Astrocyte (in vitro differentiated cells and primary cell): ENCODE measurements around the gene TMEM178B. TPM values are rescaled to one million over a fixed set of nuclear protein-coding genes. Genes with fewer than 3 reads are reported as not detected.

Source experiments
- DNase-seq: peaks from one replicate; pipeline ENCODE4 v3.0.0-alpha.2; 2010; ENCODE audit warnings: low read depth
- FAIRE-seq: peaks from 2 replicates; lab custom pipeline; 2011; peaks lifted over from hg19 to GRCh38; lab: Jason Lieb, UNC
- H2AFZ ChIP-seq: 2 replicates; pipeline ENCODE4 v1.6.0; 2012; ENCODE audit warnings: low read depth, low read length, inconsistent platforms
- H3K27ac ChIP-seq: 2 replicates; pipeline ENCODE4 v1.5.1; 2011; ENCODE audit warnings: low read depth, low read length, inconsistent platforms
- H3K27me3 ChIP-seq: 2 replicates; pipeline ENCODE4 v1.6.0; 2011; ENCODE audit warnings: low read length, inconsistent platforms; ENCODE audit not compliant: insufficient read depth
- H3K36me3 ChIP-seq: 2 replicates; pipeline ENCODE4 v1.5.1; 2011; ENCODE audit warnings: low read length, inconsistent platforms; ENCODE audit not compliant: insufficient read depth
- H3K4me1 ChIP-seq: 2 replicates; pipeline ENCODE4 v1.5.1; 2011; ENCODE audit warnings: low read length, inconsistent platforms; ENCODE audit not compliant: insufficient read depth
- H3K4me2 ChIP-seq: 2 replicates; pipeline ENCODE4 v1.6.0; 2012; ENCODE audit warnings: low read length, inconsistent platforms
- H3K4me3 ChIP-seq: 2 replicates; pipeline ENCODE4 v1.5.1; 2011; ENCODE audit warnings: low read depth, mild to moderate bottlenecking, low read length, inconsistent platforms; ENCODE audit not compliant: insufficient read depth
- H3K79me2 ChIP-seq: 2 replicates; pipeline ENCODE4 v1.6.0; 2012; ENCODE audit warnings: mild to moderate bottlenecking, low read length, inconsistent platforms; ENCODE audit not compliant: insufficient read depth
- H3K9ac ChIP-seq: 2 replicates; pipeline ENCODE4 v1.6.0; 2012; ENCODE audit warnings: mild to moderate bottlenecking, low read length, inconsistent platforms
- H3K9me3 ChIP-seq: 2 replicates; pipeline ENCODE4 v1.5.1; 2012; ENCODE audit warnings: low read depth, mild to moderate bottlenecking, low read length, inconsistent platforms; ENCODE audit not compliant: insufficient read depth
- H4K20me1 ChIP-seq: 2 replicates; pipeline ENCODE4 v1.6.0; 2012; ENCODE audit warnings: low read length, inconsistent platforms; ENCODE audit not compliant: insufficient read depth
- H3K27ac Mint-ChIP-seq: one replicate; pipeline ENCODE4 v1.8.0; 2021; ENCODE audit warnings: mild to moderate bottlenecking, mixed read lengths; ENCODE audit not compliant: unreplicated experiment
- H3K27me3 Mint-ChIP-seq: one replicate; pipeline ENCODE4 v1.8.0; 2021; ENCODE audit warnings: low read depth, mixed read lengths; ENCODE audit not compliant: unreplicated experiment
- H3K36me3 Mint-ChIP-seq: one replicate; pipeline ENCODE4 v1.8.0; 2021; ENCODE audit warnings: low read depth, mixed read lengths; ENCODE audit not compliant: unreplicated experiment
- H3K4me1 Mint-ChIP-seq: one replicate; pipeline ENCODE4 v1.8.0; 2021; ENCODE audit warnings: low read depth, mixed read lengths; ENCODE audit not compliant: unreplicated experiment
- H3K4me3 Mint-ChIP-seq: one replicate; pipeline ENCODE4 v1.8.0; 2021; ENCODE audit warnings: mild to moderate bottlenecking, moderate library complexity, mixed read lengths; ENCODE audit not compliant: unreplicated experiment
- H3K9me3 Mint-ChIP-seq: one replicate; pipeline ENCODE4 v1.8.0; 2021; ENCODE audit warnings: mild to moderate bottlenecking, mixed read lengths; ENCODE audit not compliant: unreplicated experiment
- EZH2 ChIP-seq: IDR thresholded peaks from 2 replicates; pipeline ENCODE4 v1.6.1; 2012; ENCODE audit warnings: mild to moderate bottlenecking, low read length, inconsistent platforms; ENCODE audit not compliant: insufficient read depth
- total RNA-seq: library from RNA; stranded (reverse); gene quantifications from 2 replicates; pipeline ENCODE4 v1.2.1, GENCODE V29; 2021
- TF ChIP-seq, protein P1 (sequence below): IDR thresholded peaks from 2 replicates; pipeline ENCODE4 v1.5.1; 2011; ENCODE audit warnings: low read depth, mild to moderate bottlenecking, inconsistent platforms, low read length, moderate library complexity; ENCODE audit not compliant: insufficient read depth

TMEM178B gene
- total RNA-seq, 1 donor from 2014 or later: 3.9 TPM

DNA sequence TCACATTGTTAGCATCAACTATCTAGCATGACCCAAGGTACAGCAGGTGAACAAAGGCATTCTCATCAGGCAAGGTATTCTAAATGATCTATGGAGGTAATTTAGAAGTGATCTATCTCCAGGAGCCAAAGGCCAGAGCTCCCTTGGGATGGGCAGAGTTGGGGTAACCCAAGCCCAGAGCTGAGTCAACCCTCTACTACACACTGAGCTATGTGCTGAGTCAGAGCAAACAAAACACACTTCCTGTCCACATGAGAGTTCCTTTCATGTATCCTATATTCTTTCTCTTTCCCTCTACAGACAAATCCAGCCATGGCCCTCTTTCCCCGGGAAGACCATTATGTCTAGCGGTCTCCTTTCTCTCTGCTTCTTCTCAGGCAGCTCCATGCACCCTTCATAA is 409.2 kb downstream of the TMEM178B start:
- Mint-ChIP-seq H3K4me3 (no peak overlapping the region), H3K36me3 (no peaks in the 10 kb centered on the region), H3K4me1 (no peaks in the 10 kb centered on the region), H3K27me3 (peaks cover 9% of the 10 kb centered on the region), H3K9me3 (peaks cover 4% of the 10 kb centered on the region), H3K27ac (no peak overlapping the region)
- Histone ChIP-seq H2AFZ (no peak overlapping the region), H3K4me3 (no peak overlapping the region), H3K4me1 (no peaks in the 10 kb centered on the region), H3K27ac (no peak overlapping the region), H3K79me2 (no peaks in the 10 kb centered on the region), H3K36me3 (no peaks in the 10 kb centered on the region), H3K9me3 (no peaks in the 10 kb centered on the region), H4K20me1 (no peaks in the 10 kb centered on the region), H3K27me3 (no peaks in the 10 kb centered on the region), H3K4me2 (no peak overlapping the region), H3K9ac (no peak overlapping the region)
- DNase-seq (no peak), FAIRE-seq (no peak)
- TF ChIP-seq EZH2: no peak
- TF ChIP-seq, protein P1, sequence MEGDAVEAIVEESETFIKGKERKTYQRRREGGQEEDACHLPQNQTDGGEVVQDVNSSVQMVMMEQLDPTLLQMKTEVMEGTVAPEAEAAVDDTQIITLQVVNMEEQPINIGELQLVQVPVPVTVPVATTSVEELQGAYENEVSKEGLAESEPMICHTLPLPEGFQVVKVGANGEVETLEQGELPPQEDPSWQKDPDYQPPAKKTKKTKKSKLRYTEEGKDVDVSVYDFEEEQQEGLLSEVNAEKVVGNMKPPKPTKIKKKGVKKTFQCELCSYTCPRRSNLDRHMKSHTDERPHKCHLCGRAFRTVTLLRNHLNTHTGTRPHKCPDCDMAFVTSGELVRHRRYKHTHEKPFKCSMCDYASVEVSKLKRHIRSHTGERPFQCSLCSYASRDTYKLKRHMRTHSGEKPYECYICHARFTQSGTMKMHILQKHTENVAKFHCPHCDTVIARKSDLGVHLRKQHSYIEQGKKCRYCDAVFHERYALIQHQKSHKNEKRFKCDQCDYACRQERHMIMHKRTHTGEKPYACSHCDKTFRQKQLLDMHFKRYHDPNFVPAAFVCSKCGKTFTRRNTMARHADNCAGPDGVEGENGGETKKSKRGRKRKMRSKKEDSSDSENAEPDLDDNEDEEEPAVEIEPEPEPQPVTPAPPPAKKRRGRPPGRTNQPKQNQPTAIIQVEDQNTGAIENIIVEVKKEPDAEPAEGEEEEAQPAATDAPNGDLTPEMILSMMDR: no peak

DNA sequence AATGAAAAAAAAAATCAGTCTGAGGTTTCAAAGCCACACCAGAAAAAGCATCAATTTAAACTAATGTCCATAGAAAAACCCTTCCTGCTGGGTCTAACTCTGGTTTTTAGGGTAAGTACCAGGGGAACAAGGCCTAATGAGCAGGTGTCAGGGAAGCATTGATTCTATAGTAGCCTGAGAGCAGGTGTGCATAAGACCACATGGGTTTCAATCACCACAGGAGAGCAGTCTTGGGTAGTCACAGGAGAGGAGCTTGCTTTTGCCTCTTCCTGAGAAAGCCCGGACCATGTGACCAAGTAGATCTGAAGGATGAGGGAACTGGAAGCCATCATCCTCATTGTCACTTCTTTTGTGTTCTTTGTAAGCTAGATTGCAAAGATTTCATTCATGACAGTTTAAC is 411.0 kb downstream of the TMEM178B start:
- Histone ChIP-seq H3K9me3 (no peaks in the 10 kb centered on the region), H3K27ac (no peak overlapping the region), H3K9ac (no peak overlapping the region), H3K4me2 (no peak overlapping the region), H3K27me3 (no peaks in the 10 kb centered on the region), H3K4me1 (no peaks in the 10 kb centered on the region), H3K4me3 (no peak overlapping the region), H3K79me2 (no peaks in the 10 kb centered on the region), H2AFZ (no peak overlapping the region), H4K20me1 (no peaks in the 10 kb centered on the region), H3K36me3 (no peaks in the 10 kb centered on the region)
- H3K36me3 Mint-ChIP-seq: no peaks in the 10 kb centered on the region
- H3K9me3 Mint-ChIP-seq: peaks cover 4% of the 10 kb centered on the region
- TF ChIP-seq, protein P1: no peak
- no peak for TF ChIP-seq EZH2
- H3K27ac Mint-ChIP-seq: no peak overlapping the region
- H3K4me1 Mint-ChIP-seq: no peaks in the 10 kb centered on the region
- H3K4me3 Mint-ChIP-seq: no peak overlapping the region
- FAIRE-seq: no peak
- H3K27me3 Mint-ChIP-seq: peaks cover 12% of the 10 kb centered on the region
- no peak for DNase-seq

DNA sequence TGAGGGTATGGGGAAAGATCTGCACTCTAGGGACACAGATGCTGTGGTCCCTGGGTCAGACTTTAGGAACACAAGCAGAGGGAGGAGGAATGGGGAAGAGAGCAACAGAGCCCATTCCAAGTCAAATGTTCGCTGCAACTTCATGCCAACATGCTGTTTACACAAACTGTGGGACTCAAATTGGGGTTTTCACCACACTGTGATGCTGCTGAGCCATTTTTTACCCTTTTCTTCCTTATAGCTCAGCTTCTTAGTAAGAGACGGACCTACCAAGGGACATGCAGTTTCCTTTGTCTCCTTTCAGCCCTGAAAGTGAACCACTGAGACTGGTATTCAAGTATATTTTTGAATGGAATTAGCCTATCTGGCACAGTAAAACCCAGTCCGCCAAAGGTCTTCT is 413.1 kb downstream of the TMEM178B start:
- Mint-ChIP-seq H3K27me3 (peaks cover 6% of the 10 kb centered on the region), H3K9me3 (peaks cover 4% of the 10 kb centered on the region), H3K4me3 (no peak overlapping the region), H3K4me1 (no peaks in the 10 kb centered on the region), H3K36me3 (no peaks in the 10 kb centered on the region), H3K27ac (no peak overlapping the region)
- no peak for FAIRE-seq
- DNase-seq: no peak
- TF ChIP-seq, protein P1: no peak
- no peak for TF ChIP-seq EZH2
- H3K36me3 ChIP-seq: no peaks in the 10 kb centered on the region
- no peaks in the 10 kb centered on the region for H3K27me3 ChIP-seq
- no peaks in the 10 kb centered on the region for H3K9me3 ChIP-seq
- H2AFZ ChIP-seq: no peak overlapping the region
- H3K27ac ChIP-seq: no peak overlapping the region
- no peak overlapping the region for H3K4me2 ChIP-seq
- no peaks in the 10 kb centered on the region for H3K4me1 ChIP-seq
- H4K20me1 ChIP-seq: no peaks in the 10 kb centered on the region
- H3K4me3 ChIP-seq: no peak overlapping the region
- no peaks in the 10 kb centered on the region for H3K79me2 ChIP-seq
- no peak overlapping the region for H3K9ac ChIP-seq
